ENCODE measurements around the gene ARID5B.

DNA sequence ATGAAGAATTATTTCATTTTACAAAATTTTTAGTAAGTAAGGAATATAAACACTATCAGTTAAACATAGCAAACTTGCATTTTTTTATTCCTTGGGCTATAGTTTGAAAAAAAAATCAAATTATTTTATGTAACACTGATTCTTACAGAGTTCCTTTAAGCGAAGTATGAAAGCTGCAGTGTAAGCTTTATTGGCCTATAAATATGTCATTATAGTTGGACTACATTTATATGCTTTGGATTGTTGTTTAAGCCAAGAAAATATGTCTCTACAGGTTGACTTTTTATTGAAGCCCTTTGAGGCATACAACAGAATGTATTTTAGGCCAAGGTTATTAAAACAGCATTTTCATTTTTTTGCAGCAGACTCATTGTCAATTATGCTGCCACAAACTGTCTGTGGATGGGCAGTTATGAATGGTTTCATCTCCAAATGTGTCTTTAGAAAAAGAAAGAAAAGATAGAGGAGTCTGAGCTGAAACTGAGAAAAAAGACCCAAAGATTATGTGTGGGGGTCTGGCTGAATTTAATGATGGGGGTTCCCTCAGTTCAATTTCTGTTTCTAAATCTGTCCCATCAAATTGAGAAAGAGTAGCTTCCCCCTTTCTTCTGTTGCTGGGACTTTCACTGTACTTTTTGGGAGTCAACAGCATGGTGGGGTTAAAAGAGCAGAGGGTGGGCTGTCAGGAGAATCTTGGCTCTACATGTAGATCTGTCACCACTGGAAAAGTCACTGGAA, 43.1 kb downstream of the ARID5B start:
- TF ChIP-seq GATA3 (IDR thresholded peaks at IDR 0.05; ENCODE audit: low read depth, low read length) (no peak), GATA2 (IDR thresholded peaks at IDR 0.05; ENCODE audit: low read depth, low read length) (no peak)
